Glutamatergic neuron (in vitro differentiated cells): ENCODE results near the gene GLA. TPM values are rescaled to one million over a fixed set of nuclear protein-coding genes. Genes with fewer than 3 reads are reported as not detected.

Experiments
- DNase-seq: peaks from one replicate; pipeline ENCODE4 v3.0.0; 2022
- H3K27ac Mint-ChIP-seq: one replicate; pipeline ENCODE4 v1.8.0; 2020; ENCODE audit warnings: mild to moderate bottlenecking, mixed read lengths, inconsistent platforms; ENCODE audit not compliant: unreplicated experiment
- H3K27me3 Mint-ChIP-seq: one replicate; pipeline ENCODE4 v1.8.0; 2020; ENCODE audit warnings: mild to moderate bottlenecking, moderate library complexity, mixed read lengths, inconsistent platforms; ENCODE audit not compliant: unreplicated experiment
- H3K36me3 Mint-ChIP-seq: one replicate; pipeline ENCODE4 v1.8.0; 2020; ENCODE audit warnings: mild to moderate bottlenecking, mixed read lengths, inconsistent platforms; ENCODE audit not compliant: unreplicated experiment
- H3K4me1 Mint-ChIP-seq: one replicate; pipeline ENCODE4 v1.8.0; 2020; ENCODE audit warnings: mild to moderate bottlenecking, low read depth, mixed read lengths, inconsistent platforms; ENCODE audit not compliant: unreplicated experiment
- H3K4me3 Mint-ChIP-seq: one replicate; pipeline ENCODE4 v1.8.0; 2020; ENCODE audit warnings: mild to moderate bottlenecking, mixed read lengths, inconsistent platforms; ENCODE audit not compliant: unreplicated experiment
- H3K9me3 Mint-ChIP-seq: one replicate; pipeline ENCODE4 v1.8.0; 2020; ENCODE audit warnings: mild to moderate bottlenecking, moderate library complexity, mixed read lengths, inconsistent platforms; ENCODE audit not compliant: unreplicated experiment
- total RNA-seq: library from RNA; stranded (reverse); fragmentation: NEBNext Ultra II Directional; extraction: Animal tissue kit (Norgen Biotek cat#: 25700); gene quantifications from one replicate; pipeline ENCODE4 v1.2.1, GENCODE V29; 2021; ENCODE audit not compliant: unreplicated experiment
- TF ChIP-seq, protein P1 (sequence below): fragments of 200-600 bp; sonication (generic); IDR thresholded peaks from one replicate; pipeline ENCODE4 v1.5.0; 2021; ENCODE audit not compliant: partially characterized antibody, unreplicated experiment

Gene GLA
- total RNA-seq, 1 donor from 2014 or later: 29.4 TPM

DNA sequence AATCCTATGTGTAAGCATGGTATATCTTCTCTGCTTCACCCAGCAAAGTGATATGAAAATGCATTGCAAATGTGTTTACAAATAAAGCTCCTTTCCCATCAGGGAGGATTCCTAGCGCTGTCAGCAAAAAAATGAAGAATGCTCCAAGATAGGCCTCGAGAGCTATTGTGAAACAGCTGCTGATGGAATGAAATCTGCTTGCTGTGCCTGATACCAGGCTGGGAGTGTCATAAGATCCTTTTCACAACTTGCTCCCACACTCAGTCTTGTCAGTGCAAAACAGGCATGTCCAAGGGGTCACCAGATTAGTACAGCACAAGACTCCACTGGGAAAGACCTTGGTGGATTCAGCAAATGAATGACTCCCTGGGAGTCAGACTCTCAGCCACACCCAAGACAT is 34.4 kb upstream of the GLA start:
- Mint-ChIP-seq H3K27ac (no peak overlapping the region), H3K4me1 (no peaks in the 10 kb centered on the region), H3K27me3 (no peaks in the 10 kb centered on the region), H3K4me3 (no peak overlapping the region), H3K36me3 (no peaks in the 10 kb centered on the region), H3K9me3 (no peaks in the 10 kb centered on the region)
- TF ChIP-seq, protein P1, sequence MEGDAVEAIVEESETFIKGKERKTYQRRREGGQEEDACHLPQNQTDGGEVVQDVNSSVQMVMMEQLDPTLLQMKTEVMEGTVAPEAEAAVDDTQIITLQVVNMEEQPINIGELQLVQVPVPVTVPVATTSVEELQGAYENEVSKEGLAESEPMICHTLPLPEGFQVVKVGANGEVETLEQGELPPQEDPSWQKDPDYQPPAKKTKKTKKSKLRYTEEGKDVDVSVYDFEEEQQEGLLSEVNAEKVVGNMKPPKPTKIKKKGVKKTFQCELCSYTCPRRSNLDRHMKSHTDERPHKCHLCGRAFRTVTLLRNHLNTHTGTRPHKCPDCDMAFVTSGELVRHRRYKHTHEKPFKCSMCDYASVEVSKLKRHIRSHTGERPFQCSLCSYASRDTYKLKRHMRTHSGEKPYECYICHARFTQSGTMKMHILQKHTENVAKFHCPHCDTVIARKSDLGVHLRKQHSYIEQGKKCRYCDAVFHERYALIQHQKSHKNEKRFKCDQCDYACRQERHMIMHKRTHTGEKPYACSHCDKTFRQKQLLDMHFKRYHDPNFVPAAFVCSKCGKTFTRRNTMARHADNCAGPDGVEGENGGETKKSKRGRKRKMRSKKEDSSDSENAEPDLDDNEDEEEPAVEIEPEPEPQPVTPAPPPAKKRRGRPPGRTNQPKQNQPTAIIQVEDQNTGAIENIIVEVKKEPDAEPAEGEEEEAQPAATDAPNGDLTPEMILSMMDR: no peak
- DNase-seq: no peak

DNA sequence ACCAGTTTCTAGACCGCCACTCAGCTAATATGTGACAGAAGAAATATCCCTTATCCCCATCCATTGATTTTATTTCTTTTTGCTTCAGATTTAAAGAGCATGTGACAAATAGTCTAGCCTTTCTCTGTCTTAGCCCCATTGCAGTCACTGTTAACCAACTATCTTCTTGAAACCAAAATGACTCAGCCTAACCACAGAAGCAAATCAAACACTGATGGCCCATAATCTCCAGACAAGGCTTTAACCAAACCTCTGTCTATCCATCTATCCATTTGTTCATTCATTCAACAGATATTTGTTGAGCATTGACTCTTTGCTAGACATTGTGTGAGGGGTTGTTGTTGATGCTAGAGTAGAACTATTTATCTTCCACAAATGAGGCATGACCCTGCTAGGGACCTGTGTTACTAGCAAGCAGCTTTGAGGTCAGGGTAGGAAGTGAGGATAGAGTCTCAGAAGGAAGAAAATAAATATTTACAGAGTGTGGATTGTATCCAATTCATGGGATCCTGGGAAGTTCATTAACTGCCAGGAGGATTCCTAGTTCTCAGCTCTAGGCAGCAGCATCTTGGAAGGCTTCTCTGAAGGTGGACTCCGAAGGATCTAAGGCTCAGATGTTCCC is 22.8 kb upstream of the GLA start:
- no peaks in the 10 kb centered on the region for H3K9me3 Mint-ChIP-seq

DNA sequence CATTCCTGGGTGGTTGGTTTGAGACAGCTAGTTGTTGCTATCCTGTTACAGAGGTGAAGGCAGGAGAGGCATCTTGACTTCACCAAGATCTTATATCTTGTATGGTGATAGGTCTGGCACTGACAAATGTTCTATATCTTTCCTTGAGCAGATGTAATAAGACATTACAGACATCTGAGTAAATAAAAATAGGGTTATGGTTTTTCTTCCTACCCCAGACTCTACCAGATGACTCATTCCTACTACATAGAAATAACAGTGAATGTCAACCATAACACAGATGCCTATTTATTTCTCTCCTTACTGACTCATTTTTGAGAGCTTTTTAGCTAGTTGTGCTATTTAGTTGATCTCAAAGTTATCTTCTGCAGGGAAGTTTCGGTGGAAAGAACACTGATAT is 22.2 kb upstream of the GLA start:
- Mint-ChIP-seq H3K27me3 (no peaks in the 10 kb centered on the region), H3K27ac (no peak overlapping the region), H3K9me3 (peaks cover 2% of the 10 kb centered on the region), H3K4me1 (no peaks in the 10 kb centered on the region), H3K36me3 (no peaks in the 10 kb centered on the region), H3K4me3 (no peak overlapping the region)
- DNase-seq: no peak
- TF ChIP-seq, protein P1: no peak

More for the DNA sequence above, 22.8 kb upstream of the GLA start:
- TF ChIP-seq, protein P1: no peak
- Mint-ChIP-seq H3K4me3 (no peak overlapping the region), H3K27ac (no peak overlapping the region), H3K36me3 (no peaks in the 10 kb centered on the region), H3K27me3 (peaks cover 2% of the 10 kb centered on the region), H3K4me1 (no peaks in the 10 kb centered on the region)
- no peak for DNase-seq

DNA sequence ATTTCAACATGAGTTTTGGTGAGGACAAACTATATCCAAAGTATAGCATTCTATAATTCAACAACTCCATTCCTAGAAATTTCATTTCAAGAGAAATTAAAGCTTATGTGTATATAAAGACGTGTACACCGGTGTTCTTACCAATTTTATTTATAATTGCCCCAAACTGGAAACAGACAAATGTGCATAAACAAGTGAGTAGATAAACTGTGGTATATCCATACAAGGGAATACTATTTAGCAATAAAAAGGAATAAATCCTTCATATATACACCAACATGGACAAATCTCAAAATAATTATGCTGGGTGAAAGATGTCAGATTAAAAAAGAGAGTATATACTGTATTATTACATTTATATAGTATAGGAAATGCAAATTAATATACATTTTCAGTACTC is 20.2 kb upstream of the GLA start:
- peaks cover 2% of the 10 kb centered on the region for H3K9me3 Mint-ChIP-seq
- no peak overlapping the region for H3K27ac Mint-ChIP-seq
- no peak overlapping the region for H3K4me3 Mint-ChIP-seq
- TF ChIP-seq, protein P1: no peak
- DNase-seq: no peak
- H3K36me3 Mint-ChIP-seq: no peaks in the 10 kb centered on the region
- H3K27me3 Mint-ChIP-seq: no peaks in the 10 kb centered on the region
- no peaks in the 10 kb centered on the region for H3K4me1 Mint-ChIP-seq

DNA sequence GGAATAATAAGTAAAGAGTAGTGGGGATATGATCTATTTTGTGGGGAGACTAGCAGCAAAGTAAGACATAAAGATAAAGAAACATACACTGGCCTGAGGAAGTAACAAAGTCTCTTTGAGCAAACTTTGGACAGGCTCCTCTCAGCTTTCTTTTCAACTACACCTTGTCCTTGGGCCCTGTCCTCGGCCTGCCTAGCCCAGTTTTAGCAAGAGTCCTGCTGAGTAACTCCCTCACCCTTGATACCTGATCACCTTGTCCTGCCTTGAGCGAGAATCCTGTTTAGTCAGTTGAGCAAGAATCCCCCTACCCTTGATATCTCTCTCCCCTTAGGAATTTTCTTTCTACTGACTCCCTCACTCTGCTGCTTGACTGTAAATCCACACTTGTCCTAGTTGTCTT is 11.8 kb upstream of the GLA start:
- peaks cover 3% of the 10 kb centered on the region for H3K9me3 Mint-ChIP-seq
- H3K4me1 Mint-ChIP-seq: peaks cover 5% of the 10 kb centered on the region
- no peaks in the 10 kb centered on the region for H3K36me3 Mint-ChIP-seq
- no peak overlapping the region for H3K27ac Mint-ChIP-seq
- no peak overlapping the region for H3K4me3 Mint-ChIP-seq
- TF ChIP-seq, protein P1: no peak
- H3K27me3 Mint-ChIP-seq: peaks cover 1% of the 10 kb centered on the region
- DNase-seq: no peak
